Stimulated activated CD4-positive, alpha-beta T cell treated with anti-CD3 and anti-CD28 coated beads, Interleukin-2, amount 100 ng/mL, for 24 hours (primary cell): Measurements from ENCODE around the gene SCAPER.
"Not testable (repeated sequence)": the region's sequence is repeated elsewhere in the genome, so short reads cannot be mapped to it uniquely, and the experiment has no call there.

Experiments used
- DNase-seq, 2 donors: peaks; one replicate each; pipeline ENCODE4 v3.0.0-alpha.2; 2020

SCAPER gene

GRCh38 chr15:76860201-76860600 is 44.9 kb downstream of the SCAPER start:
- no peak for DNase-seq

- not testable (repeated sequence) for DNase-seq
Observed at GRCh38 chr15:76850367-76850766, 54.8 kb downstream of the SCAPER start.

- DNase-seq, result no peak
Observed at GRCh38 chr15:76846782-76847181, 58.4 kb downstream of the SCAPER start.

GRCh38 chr15:76844096-76844495 is 61.0 kb downstream of the SCAPER start:
- DNase-seq, result no peak

GRCh38 chr15:76843269-76843668 is 61.9 kb downstream of the SCAPER start:
- no peak for DNase-seq

GRCh38 chr15:76840830-76841460 is 64.2 kb downstream of the SCAPER start:
- no peak for DNase-seq

- DNase-seq, result no peak
Observed at GRCh38 chr15:76839173-76839572, 66.0 kb downstream of the SCAPER start.

GRCh38 chr15:76837474-76837873 is 67.7 kb downstream of the SCAPER start:
- no peak for DNase-seq

GRCh38 chr15:76829939-76830338 is 75.2 kb downstream of the SCAPER start:
- no peak for DNase-seq

- no peak for DNase-seq
Observed at GRCh38 chr15:76823890-76824289, 81.2 kb downstream of the SCAPER start.

- DNase-seq, result no peak
Observed at GRCh38 chr15:76823303-76823702, 81.8 kb downstream of the SCAPER start.

GRCh38 chr15:76818926-76819325 is 86.2 kb downstream of the SCAPER start:
- DNase-seq, result not testable (repeated sequence)

GRCh38 chr15:76815421-76815820 is 89.7 kb downstream of the SCAPER start:
- DNase-seq, result no peak

GRCh38 chr15:76812381-76812780 is 92.8 kb downstream of the SCAPER start:
- DNase-seq, result no peak

- no peak for DNase-seq
Observed at GRCh38 chr15:76809412-76810103, 95.6 kb downstream of the SCAPER start.

- DNase-seq, result no peak
Observed at GRCh38 chr15:76803049-76803571, 102.0 kb downstream of the SCAPER start.

- DNase-seq, result no peak
Observed at GRCh38 chr15:76802411-76802810, 102.7 kb downstream of the SCAPER start.

GRCh38 chr15:76799760-76800159 is 105.4 kb downstream of the SCAPER start:
- no peak for DNase-seq

GRCh38 chr15:76795217-76795616 is 109.9 kb downstream of the SCAPER start:
- DNase-seq, result no peak

- DNase-seq, result no peak
Observed at GRCh38 chr15:76793162-76793561, 112.0 kb downstream of the SCAPER start.

- DNase-seq, result no peak
Observed at GRCh38 chr15:76791511-76791910, 113.6 kb downstream of the SCAPER start.

- DNase-seq, result no peak
Observed at GRCh38 chr15:76787273-76787672, 117.9 kb downstream of the SCAPER start.

GRCh38 chr15:76776969-76777368 is 128.2 kb downstream of the SCAPER start:
- no peak for DNase-seq

- peak in 1 of 2 donors; percentile 2 for DNase-seq
Observed at GRCh38 chr15:76776480-76776879, 128.7 kb downstream of the SCAPER start.

GRCh38 chr15:76773234-76773633 is 131.9 kb downstream of the SCAPER start:
- no peak for DNase-seq
